ENCODE data around the gene SDHAF3. TPM values are rescaled to one million over a fixed set of nuclear protein-coding genes. Genes with fewer than 3 reads are reported as not detected.

Gene SDHAF3
- total and polyA plus RNA-seq, 2 donors (not counting 3 experiments of a cell fraction or from before 2014, with no cell fraction given): 1.7 to 5.2 TPM

DNA sequence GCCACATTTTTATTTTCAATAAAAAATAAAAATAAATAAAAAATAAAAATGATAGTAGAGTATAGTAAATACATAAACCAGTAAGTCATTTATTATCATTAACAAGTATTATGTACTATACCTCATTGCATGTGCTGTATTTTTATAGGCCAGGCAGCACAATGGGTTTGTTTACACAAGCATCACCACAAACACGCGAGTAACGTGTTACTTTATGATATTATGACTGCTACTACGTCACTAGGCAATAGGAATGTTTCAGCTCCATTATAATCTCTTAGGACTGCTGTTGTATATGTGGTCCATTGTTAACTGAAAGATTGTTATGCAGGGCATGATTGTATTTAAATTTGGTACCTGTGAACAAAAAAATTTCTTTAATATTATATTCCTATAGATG is 20.8 kb upstream of the SDHAF3 start:
- FAIRE-seq: no peak
- dilution Hi-C loops (cut with MboI; ENCODE audit: extremely low pct_ligation_motif_present, low sequenced_read_pairs): no loop called here

GRCh38 chr7:97104719-97105238 is 12.7 kb upstream of the SDHAF3 start:
- Histone ChIP-seq H3K36me3 (ENCODE audit: control insufficient read depth in 2 of 2, extremely low read depth in 1 of 2, insufficient read depth in 2 of 2, low read length in 2 of 2) (no peaks in the 10 kb centered on the region), H3K9me3 (replicated peaks; ENCODE audit: control insufficient read depth, insufficient read depth, low read length) (no peaks in the 10 kb centered on the region), H3K27me3 (ENCODE audit: control insufficient read depth in 2 of 2, insufficient read depth in 2 of 2, low read length in 2 of 2) (peaks cover 0 to 3% of the 10 kb centered on the region in 2 experiments), H3K4me3 (replicated peaks in 1 of 3; ENCODE audit: insufficient read depth in 1 of 3, low read depth in 1 of 3, low read length in 3 of 3) (no peak overlapping the region), H3K4me2 (ENCODE audit: insufficient read depth, low read length) (no peak overlapping the region), H3K9ac (replicated peaks; ENCODE audit: extremely low read depth, insufficient read depth, low read length) (no peak overlapping the region), H2AFZ (ENCODE audit: low read depth, low read length) (no peak overlapping the region), H3K79me2 (ENCODE audit: control insufficient read depth, insufficient read depth, low read length) (no peaks in the 10 kb centered on the region), H3K27ac (ENCODE audit: insufficient read depth, low read depth, low read length) (no peak overlapping the region), H3K4me1 (ENCODE audit: control insufficient read depth, extremely low read depth, insufficient read depth, low read length) (no peaks in the 10 kb centered on the region), H3K9me1 (replicated peaks; ENCODE audit: control insufficient read depth, extremely low read depth, insufficient read depth, low read length) (no peaks in the 10 kb centered on the region), H4K20me1 (replicated peaks; ENCODE audit: control insufficient read depth, extremely low read depth, insufficient read depth, low read length) (no peaks in the 10 kb centered on the region)
- peak; percentile 83 for FAIRE-seq
- BruUV-seq (replicated peaks): no TSS peak
- ChIA-PET POLR2A (no interaction called here), CTCF (interaction anchor here (0.6 to 2.8 kb wide), 33 partner anchors 9 to 1189 kb away, joined by 3 to 52 read pairs (median 4); partner anchors contain the start of genes ASNS and SDHAF3)
- TF ChIP-seq, protein P1, sequence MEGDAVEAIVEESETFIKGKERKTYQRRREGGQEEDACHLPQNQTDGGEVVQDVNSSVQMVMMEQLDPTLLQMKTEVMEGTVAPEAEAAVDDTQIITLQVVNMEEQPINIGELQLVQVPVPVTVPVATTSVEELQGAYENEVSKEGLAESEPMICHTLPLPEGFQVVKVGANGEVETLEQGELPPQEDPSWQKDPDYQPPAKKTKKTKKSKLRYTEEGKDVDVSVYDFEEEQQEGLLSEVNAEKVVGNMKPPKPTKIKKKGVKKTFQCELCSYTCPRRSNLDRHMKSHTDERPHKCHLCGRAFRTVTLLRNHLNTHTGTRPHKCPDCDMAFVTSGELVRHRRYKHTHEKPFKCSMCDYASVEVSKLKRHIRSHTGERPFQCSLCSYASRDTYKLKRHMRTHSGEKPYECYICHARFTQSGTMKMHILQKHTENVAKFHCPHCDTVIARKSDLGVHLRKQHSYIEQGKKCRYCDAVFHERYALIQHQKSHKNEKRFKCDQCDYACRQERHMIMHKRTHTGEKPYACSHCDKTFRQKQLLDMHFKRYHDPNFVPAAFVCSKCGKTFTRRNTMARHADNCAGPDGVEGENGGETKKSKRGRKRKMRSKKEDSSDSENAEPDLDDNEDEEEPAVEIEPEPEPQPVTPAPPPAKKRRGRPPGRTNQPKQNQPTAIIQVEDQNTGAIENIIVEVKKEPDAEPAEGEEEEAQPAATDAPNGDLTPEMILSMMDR (IDR thresholded peaks at IDR 0.05; ENCODE audit: extremely low read depth in 1 of 2, insufficient read depth in 1 of 2, low read depth in 1 of 2, low read length in 2 of 2): peak; percentile 69 to 78
- no peak for TF ChIP-seq MYC (IDR thresholded peaks at IDR 0.05; ENCODE audit: low read depth, low read length)
- dilution Hi-C loops (cut with MboI; ENCODE audit: extremely low pct_ligation_motif_present, low sequenced_read_pairs) (no loop called here), intact Hi-C loops (cut with micrococcal nuclease) (loop anchor here (1.0 to 10.0 kb wide), 7 partner anchors 41 to 910 kb away; no protein-coding TSS in a partner anchor)
- DNase-seq (ENCODE audit: low read depth, low spot score): peak; percentile 79

More for the DNA sequence above, 20.8 kb upstream of the SDHAF3 start:
- Histone ChIP-seq H3K36me3 (ENCODE audit: control insufficient read depth in 2 of 2, extremely low read depth in 1 of 2, insufficient read depth in 2 of 2, low read length in 2 of 2) (no peaks in the 10 kb centered on the region), H3K79me2 (ENCODE audit: control insufficient read depth, insufficient read depth, low read length) (no peaks in the 10 kb centered on the region), H3K4me2 (ENCODE audit: insufficient read depth, low read length) (no peak overlapping the region), H3K27me3 (ENCODE audit: control insufficient read depth in 2 of 2, insufficient read depth in 2 of 2, low read length in 2 of 2) (peaks cover 1 to 2% of the 10 kb centered on the region in 2 experiments), H4K20me1 (replicated peaks; ENCODE audit: control insufficient read depth, extremely low read depth, insufficient read depth, low read length) (no peaks in the 10 kb centered on the region), H3K4me1 (ENCODE audit: control insufficient read depth, extremely low read depth, insufficient read depth, low read length) (no peaks in the 10 kb centered on the region), H3K27ac (ENCODE audit: insufficient read depth, low read depth, low read length) (no peak overlapping the region), H3K9ac (replicated peaks; ENCODE audit: extremely low read depth, insufficient read depth, low read length) (no peak overlapping the region), H3K9me1 (replicated peaks; ENCODE audit: control insufficient read depth, extremely low read depth, insufficient read depth, low read length) (no peaks in the 10 kb centered on the region), H3K4me3 (replicated peaks in 1 of 3; ENCODE audit: insufficient read depth in 1 of 3, low read depth in 1 of 3, low read length in 3 of 3) (no peak overlapping the region), H2AFZ (ENCODE audit: low read depth, low read length) (no peak overlapping the region), H3K9me3 (replicated peaks; ENCODE audit: control insufficient read depth, insufficient read depth, low read length) (no peaks in the 10 kb centered on the region)
- CTCF ChIA-PET: no interaction called here
- no peak for DNase-seq (ENCODE audit: low read depth, low spot score)
- TF ChIP-seq GATA2 (IDR thresholded peaks at IDR 0.05; ENCODE audit: insufficient read depth, insufficient read length, low read depth, low read length): no peak
- TF ChIP-seq MYC (IDR thresholded peaks at IDR 0.05; ENCODE audit: low read depth, low read length): no peak
- TF ChIP-seq POLR2A (IDR thresholded peaks at IDR 0.05; ENCODE audit: low read depth, low read length): no peak
- POLR2A ChIA-PET: no interaction called here
- no TSS peak for BruUV-seq (replicated peaks)
- intact Hi-C loops (cut with micrococcal nuclease): no loop called here

All from endothelial cell of umbilical vein (primary cell).